Left ventricle myocardium inferior (tissue), 1 donor: Measurements from ENCODE around the gene ZNF689. TPM values are rescaled to one million over a fixed set of nuclear protein-coding genes. Genes with fewer than 3 reads are reported as not detected.

ENCODE experiments used
- DNase-seq: peaks from one replicate; pipeline ENCODE4 v3.0.0-alpha.2; 2020
- H3K27ac ChIP-seq: fragments of 200-600 bp; replicated peaks from 2 replicates; pipeline ENCODE4 v1.8.0; 2021
- H3K27me3 ChIP-seq: fragments of 200-600 bp; 2 replicates; pipeline ENCODE4 v1.8.0; 2021; ENCODE audit warnings: low read depth
- H3K36me3 ChIP-seq: fragments of 200-600 bp; 2 replicates; pipeline ENCODE4 v1.8.0; 2021
- H3K4me1 ChIP-seq: fragments of 200-600 bp; 2 replicates; pipeline ENCODE4 v1.8.0; 2021
- H3K4me3 ChIP-seq: fragments of 200-600 bp; 2 replicates; pipeline ENCODE4 v1.8.0; 2021; ENCODE audit warnings: mild to moderate bottlenecking, moderate library complexity
- H3K9me3 ChIP-seq: fragments of 200-600 bp; replicated peaks from 2 replicates; pipeline ENCODE4 v1.8.0; 2021
- intact Hi-C: fragments of 100-400 bp; cut with micrococcal nuclease; formaldehyde crosslinking; loops from one replicate; pipeline ENCODE4 v1.11.0; 2022
- total RNA-seq: library from RNA; stranded (reverse); fragmentation: NEBNext Ultra II Directional; extraction: Animal tissue kit (Norgen Biotek cat#: 25700); gene quantifications from one replicate; pipeline ENCODE4 v1.2.1, GENCODE V29; 2021
- TF ChIP-seq, protein P1 (sequence below): fragments of 200-600 bp; IDR thresholded peaks from 2 replicates; pipeline ENCODE4 v1.8.0; 2021; ENCODE audit warnings: antibody characterized with exemption, mild to moderate bottlenecking, borderline replicate concordance
- donor health status: DM: no; HTN: yes; CAD: no; lungs with severe emphysema.

Gene ZNF689
- total RNA-seq, 1 donor from 2014 or later, result 5.0 TPM

DNA sequence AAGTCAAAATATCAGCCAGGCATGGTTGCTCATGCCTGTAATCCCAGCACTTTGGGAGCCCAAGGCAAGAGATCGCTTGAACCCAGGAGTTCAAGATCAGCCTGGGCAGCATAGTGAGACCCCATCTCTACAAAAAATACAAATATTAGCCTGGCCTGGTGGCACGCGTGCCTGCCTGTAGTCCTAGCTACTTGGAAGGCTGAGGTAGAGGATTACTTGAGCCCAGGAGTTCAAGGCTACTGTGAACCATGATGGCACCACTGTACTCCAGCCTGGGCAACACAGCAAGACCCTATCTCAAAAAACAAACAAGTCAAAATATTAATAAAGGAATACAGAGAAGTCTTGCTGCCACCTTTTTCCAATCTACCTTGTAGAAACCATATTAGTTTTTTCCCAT lies 4.2 kb downstream of the ZNF689 start:
- Histone ChIP-seq H3K4me3 (no peak overlapping the region), H3K9me3 (peaks cover under 1% of the 10 kb centered on the region), H3K27me3 (no peaks in the 10 kb centered on the region), H3K36me3 (peaks cover 50% of the 10 kb centered on the region), H3K4me1 (peaks cover 46% of the 10 kb centered on the region), H3K27ac (no peak overlapping the region)
- intact Hi-C loops, result no loop called here
- no peak for DNase-seq
- TF ChIP-seq, protein P1, sequence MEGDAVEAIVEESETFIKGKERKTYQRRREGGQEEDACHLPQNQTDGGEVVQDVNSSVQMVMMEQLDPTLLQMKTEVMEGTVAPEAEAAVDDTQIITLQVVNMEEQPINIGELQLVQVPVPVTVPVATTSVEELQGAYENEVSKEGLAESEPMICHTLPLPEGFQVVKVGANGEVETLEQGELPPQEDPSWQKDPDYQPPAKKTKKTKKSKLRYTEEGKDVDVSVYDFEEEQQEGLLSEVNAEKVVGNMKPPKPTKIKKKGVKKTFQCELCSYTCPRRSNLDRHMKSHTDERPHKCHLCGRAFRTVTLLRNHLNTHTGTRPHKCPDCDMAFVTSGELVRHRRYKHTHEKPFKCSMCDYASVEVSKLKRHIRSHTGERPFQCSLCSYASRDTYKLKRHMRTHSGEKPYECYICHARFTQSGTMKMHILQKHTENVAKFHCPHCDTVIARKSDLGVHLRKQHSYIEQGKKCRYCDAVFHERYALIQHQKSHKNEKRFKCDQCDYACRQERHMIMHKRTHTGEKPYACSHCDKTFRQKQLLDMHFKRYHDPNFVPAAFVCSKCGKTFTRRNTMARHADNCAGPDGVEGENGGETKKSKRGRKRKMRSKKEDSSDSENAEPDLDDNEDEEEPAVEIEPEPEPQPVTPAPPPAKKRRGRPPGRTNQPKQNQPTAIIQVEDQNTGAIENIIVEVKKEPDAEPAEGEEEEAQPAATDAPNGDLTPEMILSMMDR, result no peak

DNA sequence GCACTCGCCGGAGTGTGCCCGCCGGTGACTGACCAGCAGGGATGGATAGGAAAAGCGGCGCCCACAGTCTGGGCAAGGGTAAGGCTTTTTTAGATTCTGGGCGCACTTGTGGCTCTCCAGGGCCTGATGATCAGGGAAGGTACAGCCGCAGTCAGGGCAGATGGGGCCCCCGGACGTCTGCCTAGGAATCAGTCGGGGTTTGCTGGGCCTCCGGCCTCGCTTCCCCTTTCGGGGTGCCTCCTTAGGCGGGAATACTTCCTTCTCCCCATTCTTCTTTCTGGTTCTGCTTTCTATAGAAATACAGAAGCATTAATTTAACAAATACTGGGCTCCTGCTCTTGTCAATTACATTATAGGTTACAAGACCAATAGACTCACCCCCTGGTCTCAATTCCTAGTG lies 5.0 kb downstream of the ZNF689 start:
- H3K36me3 ChIP-seq, result peaks cover 50% of the 10 kb centered on the region
- DNase-seq, result no peak

DNA sequence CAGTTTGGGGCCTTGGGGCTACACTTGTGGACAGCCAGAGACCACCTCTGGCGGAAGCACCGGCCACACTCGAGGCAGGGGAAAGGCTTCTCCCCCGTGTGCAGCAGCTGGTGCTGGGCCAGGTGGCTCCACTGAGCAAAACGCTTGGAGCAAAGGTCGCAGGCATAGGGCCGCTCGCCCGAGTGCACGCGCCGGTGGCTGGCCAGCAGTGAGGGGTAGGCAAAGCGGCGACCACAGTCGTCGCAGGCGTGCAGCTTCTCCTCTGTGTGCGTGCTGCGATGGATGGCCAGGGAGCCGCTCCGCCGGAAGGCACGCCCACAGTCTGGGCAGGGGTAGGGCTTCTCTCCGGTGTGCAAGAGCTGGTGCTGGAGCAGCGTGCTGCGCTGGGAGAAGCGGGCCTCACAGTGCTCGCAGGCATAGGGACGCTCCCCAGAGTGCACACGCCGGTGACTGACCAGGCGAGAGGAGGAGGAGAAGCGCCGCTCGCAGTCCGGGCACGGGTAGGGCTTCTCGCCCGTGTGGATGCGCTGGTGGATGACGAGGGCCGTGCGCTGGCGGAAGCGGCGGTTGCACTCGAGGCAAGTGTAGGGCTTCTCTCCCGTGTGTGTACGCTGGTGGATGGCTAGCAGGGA lies 5.8 kb downstream of the ZNF689 start:
- Histone ChIP-seq H3K27me3 (no peaks in the 10 kb centered on the region), H3K9me3 (peaks cover 3% of the 10 kb centered on the region), H3K27ac (peak overlapping the region; percentile 25), H3K4me3 (no peak overlapping the region), H3K36me3 (peaks cover 50% of the 10 kb centered on the region), H3K4me1 (peaks cover 33% of the 10 kb centered on the region)
- TF ChIP-seq, protein P1, result no peak
- intact Hi-C loops, result no loop called here
- no peak for DNase-seq

More for the DNA sequence above, 5.0 kb downstream of the ZNF689 start:
- Histone ChIP-seq H3K4me1 (peaks cover 40% of the 10 kb centered on the region), H3K27ac (peak overlapping the region; percentile 13), H3K27me3 (no peaks in the 10 kb centered on the region), H3K4me3 (no peak overlapping the region), H3K9me3 (peaks cover 3% of the 10 kb centered on the region)
- TF ChIP-seq, protein P1, result no peak
- intact Hi-C loops, result no loop called here

DNA sequence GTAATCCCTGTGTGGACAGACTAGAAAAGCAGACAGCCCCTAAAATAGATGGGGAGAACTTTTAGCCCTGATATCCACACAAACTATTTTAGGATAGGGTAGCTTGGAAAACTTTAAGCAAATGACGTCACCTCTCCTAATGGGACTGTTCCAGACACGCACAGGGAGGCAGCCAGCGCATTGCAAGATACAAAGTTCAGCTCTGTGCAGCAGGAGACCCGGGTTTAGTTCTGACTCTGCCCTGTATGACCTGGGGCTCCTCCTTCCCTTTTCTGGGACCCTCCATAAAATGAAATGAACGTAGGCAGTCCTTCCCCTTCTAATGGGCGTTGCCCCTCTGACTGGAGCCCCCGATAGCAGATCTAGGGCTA lies 6.3 kb downstream of the ZNF689 start:
- H3K4me1 ChIP-seq, result peaks cover 28% of the 10 kb centered on the region

DNA sequence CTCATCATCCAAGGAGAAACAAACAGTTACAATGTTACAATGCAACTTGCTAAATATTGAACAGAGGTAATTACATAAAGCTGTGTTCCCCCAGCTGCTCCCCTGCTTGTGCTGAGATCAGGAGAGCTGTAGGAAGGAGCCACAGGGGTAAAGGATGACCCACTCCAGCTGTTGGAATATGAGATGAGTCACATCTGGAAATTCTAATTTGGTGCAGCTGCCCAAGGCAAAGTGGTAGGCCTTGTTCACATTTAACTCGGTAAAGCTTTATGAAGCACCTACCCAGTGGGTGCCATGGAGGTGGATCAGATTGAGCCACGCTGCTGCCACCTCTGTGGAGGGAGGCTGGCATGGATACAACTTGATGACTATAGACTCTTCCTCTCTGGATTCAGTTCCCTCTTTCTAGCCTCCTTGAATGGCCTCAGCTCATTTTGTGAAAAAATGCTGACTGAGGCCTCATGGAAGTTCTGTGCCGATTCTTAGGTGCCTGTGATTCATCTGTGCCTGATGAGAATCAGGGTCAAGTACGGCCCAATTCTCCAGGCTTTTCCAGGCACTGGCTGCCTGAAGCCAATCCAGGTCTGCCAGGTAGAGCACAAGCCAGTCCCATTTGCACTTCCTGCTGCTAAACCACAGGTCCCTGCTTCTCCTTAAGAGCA lies 7.4 kb downstream of the ZNF689 start:
- TF ChIP-seq, protein P1, result no peak
- no peak for DNase-seq
- intact Hi-C loops, result no loop called here
- Histone ChIP-seq H3K36me3 (peaks cover 47% of the 10 kb centered on the region), H3K27me3 (no peaks in the 10 kb centered on the region), H3K4me3 (no peak overlapping the region), H3K9me3 (peaks cover 3% of the 10 kb centered on the region), H3K27ac (peak overlapping the region; percentile 25), H3K4me1 (peaks cover 20% of the 10 kb centered on the region)

More for the DNA sequence above, 6.3 kb downstream of the ZNF689 start:
- DNase-seq, result no peak
- intact Hi-C loops, result no loop called here
- peak overlapping the region; percentile 25 for H3K27ac ChIP-seq
- H3K4me3 ChIP-seq, result no peak overlapping the region
- TF ChIP-seq, protein P1, result no peak
- peaks cover 3% of the 10 kb centered on the region for H3K9me3 ChIP-seq
- H3K36me3 ChIP-seq, result peaks cover 50% of the 10 kb centered on the region
- H3K27me3 ChIP-seq, result no peaks in the 10 kb centered on the region
